Keratinocyte (primary cell): ENCODE results near the gene RNF144A.

Experiments
- CTCF ChIP-seq, 3 experiments: IDR thresholded peaks in 1 of 3; conservative IDR thresholded peaks in 1 of 3; optimal IDR thresholded peaks in 1 of 3; 2 replicates in 2 of 3; 3 replicates in 1 of 3; pipeline versions ENCODE3 to v1.5.1; 2011; ENCODE audit warnings: low read length in 3 of 3, mild to moderate bottlenecking in 3 of 3, moderate library complexity in 2 of 3, control low read depth in 1 of 3, inconsistent platforms in 1 of 3; ENCODE audit not compliant: insufficient read depth in 2 of 3; ENCODE audit errors: extremely low read depth in 1 of 3
- EZH2 ChIP-seq: IDR thresholded peaks from one replicate; pipeline ENCODE4 v1.6.1; 2012; ENCODE audit warnings: inconsistent platforms, mild to moderate bottlenecking, low read length, moderate library complexity

DNA sequence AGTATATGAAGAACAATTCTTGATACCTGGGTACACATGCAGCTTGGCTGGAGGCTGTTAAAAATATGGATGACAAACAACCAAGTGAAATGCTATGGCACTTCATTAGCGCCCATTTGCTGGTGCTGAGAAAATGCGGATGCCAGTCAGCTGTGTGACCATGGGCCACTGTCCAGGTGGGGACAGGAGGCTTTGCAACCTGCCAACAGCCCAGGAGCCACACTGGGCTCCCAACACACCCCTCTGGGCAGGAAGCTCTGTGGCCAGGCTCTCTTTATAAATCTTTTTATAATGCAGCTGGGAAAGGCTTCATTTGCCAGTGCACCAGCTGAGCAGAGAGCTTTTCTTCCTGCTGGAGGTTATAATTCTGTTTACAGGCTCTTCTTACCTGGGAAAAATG lies 19.9 kb downstream of the RNF144A start:
- TF ChIP-seq CTCF (optimal IDR thresholded peaks at IDR 0.05 in 1 of 3, IDR thresholded peaks at IDR 0.05 in 1 of 3, conservative IDR thresholded peaks at IDR 0.05 in 1 of 3; ENCODE audit: extremely low read depth in 1 of 3, insufficient read depth in 2 of 3, low read length in 3 of 3) = no peak
- no peak for TF ChIP-seq EZH2
